KBM-7 (cell line): ENCODE results near the gene EPB42.
"Not testable (repeated sequence)": the region's sequence is repeated elsewhere in the genome, so short reads cannot be mapped to it uniquely, and the experiment has no call there.

ENCODE experiments used
- DNase-seq: peaks from one replicate; pipeline ENCODE4 v3.0.0-alpha.2; 2015
- in situ Hi-C: fragments of 300-500 bp; cut with MboI; formaldehyde crosslinking; loops from 2 replicates; pipeline ENCODE4 v1.14.3; 2020; ENCODE audit warnings: low sequenced_read_pairs, low pct_unique_long_range_greater_than_20kb, mixed read lengths

Gene EPB42

GRCh38 chr15:43214592-43215295 is 6.1 kb downstream of the EPB42 start:
- in situ Hi-C loops, result no loop called here
- no peak for DNase-seq

GRCh38 chr15:43214169-43214568 is 6.6 kb downstream of the EPB42 start:
- no peak for DNase-seq
- in situ Hi-C loops, result no loop called here

GRCh38 chr15:43213466-43213865 is 7.4 kb downstream of the EPB42 start:
- in situ Hi-C loops, result no loop called here

GRCh38 chr15:43212951-43213350 is 7.9 kb downstream of the EPB42 start:
- in situ Hi-C loops, result no loop called here
- DNase-seq, result no peak

More at GRCh38 chr15:43213466-43213865, 7.4 kb downstream of the EPB42 start:
- no peak for DNase-seq

GRCh38 chr15:43212299-43212698 is 8.5 kb downstream of the EPB42 start:
- in situ Hi-C loops, result no loop called here
- no peak for DNase-seq

GRCh38 chr15:43211224-43211735 is 9.5 kb downstream of the EPB42 start:
- in situ Hi-C loops, result no loop called here
- DNase-seq, result no peak

GRCh38 chr15:43210807-43211206 is 10.0 kb downstream of the EPB42 start:
- in situ Hi-C loops, result no loop called here
- no peak for DNase-seq

- no peak for DNase-seq
- in situ Hi-C loops, result no loop called here
These were observed 10.6 kb downstream of the EPB42 start for GRCh38 chr15:43210172-43210745.

GRCh38 chr15:43209059-43209824 is 11.6 kb downstream of the EPB42 start:
- no peak for DNase-seq
- in situ Hi-C loops, result no loop called here

- in situ Hi-C loops, result no loop called here
- DNase-seq, result no peak
These were observed 12.5 kb downstream of the EPB42 start for GRCh38 chr15:43208052-43209002.

- DNase-seq, result no peak
- in situ Hi-C loops, result no loop called here
These were observed 13.8 kb downstream of the EPB42 start for GRCh38 chr15:43207024-43207423.

GRCh38 chr15:43206054-43206453 is 14.8 kb downstream of the EPB42 start:
- in situ Hi-C loops, result no loop called here
- DNase-seq, result no peak

GRCh38 chr15:43204016-43204901 is 16.6 kb downstream of the EPB42 start:
- peak; percentile 47 for DNase-seq
- in situ Hi-C loops, result no loop called here

GRCh38 chr15:43199945-43200488 is 20.8 kb downstream of the EPB42 start:
- DNase-seq, result no peak
- in situ Hi-C loops, result no loop called here

GRCh38 chr15:43198992-43199391 is 21.8 kb downstream of the EPB42 start:
- DNase-seq, result no peak
- in situ Hi-C loops, result no loop called here

GRCh38 chr15:43198556-43198955 is 22.3 kb downstream of the EPB42 start:
- in situ Hi-C loops, DNase-seq: not testable (repeated sequence)

GRCh38 chr15:43197773-43198172 is 23.0 kb downstream of the EPB42 start:
- DNase-seq, result peak; percentile 25
- in situ Hi-C loops, result not testable (repeated sequence)
